Measurements from ENCODE around the gene NTMT1. TPM values are rescaled to one million over a fixed set of nuclear protein-coding genes. Genes with fewer than 3 reads are reported as not detected.

Gene NTMT1
- total RNA-seq, 1 donor from 2014 or later, result 55.1 TPM

DNA sequence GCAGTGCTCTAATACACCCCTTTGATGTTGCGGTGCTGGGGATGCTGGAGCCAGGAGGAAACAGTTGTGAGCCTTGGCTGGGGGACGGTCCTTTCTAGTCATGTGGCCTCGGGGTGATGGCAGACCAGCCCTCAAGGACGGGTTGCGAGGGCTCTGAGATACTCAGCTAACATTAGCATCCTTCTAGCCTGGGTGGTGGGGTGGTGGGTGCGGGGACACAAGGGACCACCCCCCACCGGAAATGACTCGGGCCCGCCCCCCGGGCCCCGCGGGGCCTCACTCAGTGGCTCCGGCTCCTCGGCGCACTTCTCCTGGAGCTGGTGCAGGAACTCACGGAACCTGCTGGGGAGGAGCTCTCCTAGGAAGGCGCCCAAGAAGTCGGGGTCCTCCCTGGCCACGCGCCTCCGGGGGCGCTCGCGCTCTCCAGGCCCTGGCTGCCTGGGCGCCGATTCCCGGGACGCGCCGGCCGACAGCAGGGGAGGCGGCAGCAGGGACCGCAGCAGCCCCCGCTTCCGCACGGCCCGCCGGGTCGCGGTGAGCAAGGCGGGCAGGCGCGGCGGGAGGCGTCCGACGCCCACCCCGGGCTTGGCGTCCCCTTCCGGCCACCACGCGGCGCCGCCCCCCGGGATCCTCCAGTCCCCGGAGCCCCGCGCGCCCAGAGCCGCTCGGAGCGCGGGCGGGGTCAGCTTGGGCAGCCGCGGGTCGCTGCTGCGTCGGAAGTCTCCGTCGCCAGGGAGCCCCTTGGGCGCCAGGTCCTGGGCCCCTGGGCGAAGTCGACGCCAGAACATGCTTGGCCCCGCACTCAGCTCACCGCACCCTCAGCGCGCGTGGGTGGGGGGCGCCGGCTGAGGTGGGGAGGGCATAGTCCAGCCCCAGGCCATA is 5.9 kb upstream of the NTMT1 start:
- Histone ChIP-seq H2AFZ (ENCODE audit: low read depth, low read length) (peak overlapping the region; percentile 80), H3K9ac (ENCODE audit: low read length) (peak overlapping the region; percentile 67), H3K27me3 (ENCODE audit: insufficient read depth, low read length) (no peaks in the 10 kb centered on the region), H3K4me1 (ENCODE audit: insufficient read depth, low read length) (peaks cover 19% of the 10 kb centered on the region), H3K9me3 (ENCODE audit: insufficient read depth, low read depth, low read length) (no peaks in the 10 kb centered on the region), H3K36me3 (ENCODE audit: insufficient read depth, low read length) (no peaks in the 10 kb centered on the region), H4K20me1 (ENCODE audit: insufficient read depth, low read length) (no peaks in the 10 kb centered on the region), H3K4me3 (ENCODE audit: insufficient read depth, low read depth, low read length) (peak overlapping the region; percentile 55), H3K79me2 (ENCODE audit: insufficient read depth, low read length) (no peaks in the 10 kb centered on the region), H3K27ac (ENCODE audit: low read depth, low read length) (no peak overlapping the region), H3K4me2 (ENCODE audit: low read length) (peak overlapping the region; percentile 88)
- H3K27ac Mint-ChIP-seq (ENCODE audit: unreplicated experiment), result no peak overlapping the region
- peaks cover 10% of the 10 kb centered on the region for H3K4me1 Mint-ChIP-seq (ENCODE audit: low read depth, unreplicated experiment)
- H3K27me3 Mint-ChIP-seq (ENCODE audit: low read depth, unreplicated experiment), result peaks cover 5% of the 10 kb centered on the region
- DNase-seq (ENCODE audit: low read depth) (peak; percentile 21), FAIRE-seq (no peak)
- TF ChIP-seq EZH2 (IDR thresholded peaks at IDR 0.05; ENCODE audit: insufficient read depth, low read length), result no peak
- TF ChIP-seq, protein P1, sequence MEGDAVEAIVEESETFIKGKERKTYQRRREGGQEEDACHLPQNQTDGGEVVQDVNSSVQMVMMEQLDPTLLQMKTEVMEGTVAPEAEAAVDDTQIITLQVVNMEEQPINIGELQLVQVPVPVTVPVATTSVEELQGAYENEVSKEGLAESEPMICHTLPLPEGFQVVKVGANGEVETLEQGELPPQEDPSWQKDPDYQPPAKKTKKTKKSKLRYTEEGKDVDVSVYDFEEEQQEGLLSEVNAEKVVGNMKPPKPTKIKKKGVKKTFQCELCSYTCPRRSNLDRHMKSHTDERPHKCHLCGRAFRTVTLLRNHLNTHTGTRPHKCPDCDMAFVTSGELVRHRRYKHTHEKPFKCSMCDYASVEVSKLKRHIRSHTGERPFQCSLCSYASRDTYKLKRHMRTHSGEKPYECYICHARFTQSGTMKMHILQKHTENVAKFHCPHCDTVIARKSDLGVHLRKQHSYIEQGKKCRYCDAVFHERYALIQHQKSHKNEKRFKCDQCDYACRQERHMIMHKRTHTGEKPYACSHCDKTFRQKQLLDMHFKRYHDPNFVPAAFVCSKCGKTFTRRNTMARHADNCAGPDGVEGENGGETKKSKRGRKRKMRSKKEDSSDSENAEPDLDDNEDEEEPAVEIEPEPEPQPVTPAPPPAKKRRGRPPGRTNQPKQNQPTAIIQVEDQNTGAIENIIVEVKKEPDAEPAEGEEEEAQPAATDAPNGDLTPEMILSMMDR (IDR thresholded peaks at IDR 0.05; ENCODE audit: insufficient read depth, low read depth, low read length), result no peak
- no peaks in the 10 kb centered on the region for H3K36me3 Mint-ChIP-seq (ENCODE audit: low read depth, unreplicated experiment)
- no peaks in the 10 kb centered on the region for H3K9me3 Mint-ChIP-seq (ENCODE audit: unreplicated experiment)
- peak overlapping the region; percentile 52 for H3K4me3 Mint-ChIP-seq (ENCODE audit: unreplicated experiment)

DNA sequence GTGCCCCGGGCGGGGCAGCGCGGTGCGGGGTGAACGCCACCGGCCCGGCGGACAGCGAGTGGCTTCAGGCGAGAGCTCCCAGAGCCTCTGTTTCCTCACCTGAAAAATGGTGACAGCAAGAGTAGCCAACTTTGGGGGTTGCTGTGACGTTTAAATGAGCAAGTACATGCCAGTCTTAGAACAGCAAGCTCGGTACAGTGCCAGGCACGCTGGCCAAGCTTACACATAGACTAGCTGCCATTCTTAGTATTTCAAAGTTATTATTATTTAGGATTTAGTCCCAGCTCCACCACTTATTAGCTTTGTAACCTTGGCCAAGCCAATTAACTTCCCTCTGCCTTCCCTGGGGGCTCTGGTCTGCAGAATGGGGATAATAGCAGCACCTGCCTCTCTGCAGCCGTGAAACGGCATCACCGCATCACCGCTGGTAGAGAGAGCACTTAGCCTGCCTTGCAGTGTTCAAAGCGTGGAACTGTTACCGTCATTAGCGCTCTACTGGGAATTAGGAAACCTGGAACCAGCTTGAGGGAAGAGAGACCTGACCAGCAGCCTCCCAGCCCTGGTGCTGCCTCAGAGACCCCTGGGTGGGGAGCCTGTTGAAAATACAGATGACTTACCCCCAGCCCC is 5.2 kb upstream of the NTMT1 start, which contains the start of gene C9orf50:
Gene C9orf50 (minus strand): TSS at position 433 of the 627 bp plus-strand sequence. CDS start 527 bp downstream, outside the sequence.
- peak within 1 kb of the TSS; percentile 55 for H3K4me3 ChIP-seq (ENCODE audit: insufficient read depth, low read depth, low read length)
- H3K9ac ChIP-seq (ENCODE audit: low read length), result peak within 1 kb of the TSS; percentile 67
- H3K4me3 Mint-ChIP-seq (ENCODE audit: unreplicated experiment), result peak within 1 kb of the TSS; percentile 64
- H3K79me2 ChIP-seq (ENCODE audit: insufficient read depth, low read length), result no peaks in the 10 kb centered on the region
- H3K9me3 Mint-ChIP-seq (ENCODE audit: unreplicated experiment), result no peaks in the 10 kb centered on the region
- FAIRE-seq (no peak), DNase-seq (ENCODE audit: low read depth) (no peak)
- H3K4me1 ChIP-seq (ENCODE audit: insufficient read depth, low read length), result peaks cover 19% of the 10 kb centered on the region
- H3K27ac Mint-ChIP-seq (ENCODE audit: unreplicated experiment), result peak within 1 kb of the TSS; percentile 34
- H3K4me2 ChIP-seq (ENCODE audit: low read length), result peak within 1 kb of the TSS; percentile 88
- no peaks in the 10 kb centered on the region for H3K36me3 ChIP-seq (ENCODE audit: insufficient read depth, low read length)
- no peak for TF ChIP-seq EZH2 (IDR thresholded peaks at IDR 0.05; ENCODE audit: insufficient read depth, low read length)
- TF ChIP-seq, protein P1 (IDR thresholded peaks at IDR 0.05; ENCODE audit: insufficient read depth, low read depth, low read length), result no peak
- no peak within 1 kb of the TSS for H3K27ac ChIP-seq (ENCODE audit: low read depth, low read length)
- H3K36me3 Mint-ChIP-seq (ENCODE audit: low read depth, unreplicated experiment), result no peaks in the 10 kb centered on the region
- peaks cover 5% of the 10 kb centered on the region for H3K27me3 Mint-ChIP-seq (ENCODE audit: low read depth, unreplicated experiment)
- no peaks in the 10 kb centered on the region for H4K20me1 ChIP-seq (ENCODE audit: insufficient read depth, low read length)
- H3K9me3 ChIP-seq (ENCODE audit: insufficient read depth, low read depth, low read length), result no peaks in the 10 kb centered on the region
- peak within 1 kb of the TSS; percentile 80 for H2AFZ ChIP-seq (ENCODE audit: low read depth, low read length)
- peaks cover 10% of the 10 kb centered on the region for H3K4me1 Mint-ChIP-seq (ENCODE audit: low read depth, unreplicated experiment)
- H3K27me3 ChIP-seq (ENCODE audit: insufficient read depth, low read length), result no peaks in the 10 kb centered on the region
